ENCODE measurements around the gene DPYSL3. TPM values are rescaled to one million over a fixed set of nuclear protein-coding genes. Genes with fewer than 3 reads are reported as not detected.

Gene DPYSL3
- polyA plus RNA-seq, 6 donors from 2014 or later, result not detected

DNA sequence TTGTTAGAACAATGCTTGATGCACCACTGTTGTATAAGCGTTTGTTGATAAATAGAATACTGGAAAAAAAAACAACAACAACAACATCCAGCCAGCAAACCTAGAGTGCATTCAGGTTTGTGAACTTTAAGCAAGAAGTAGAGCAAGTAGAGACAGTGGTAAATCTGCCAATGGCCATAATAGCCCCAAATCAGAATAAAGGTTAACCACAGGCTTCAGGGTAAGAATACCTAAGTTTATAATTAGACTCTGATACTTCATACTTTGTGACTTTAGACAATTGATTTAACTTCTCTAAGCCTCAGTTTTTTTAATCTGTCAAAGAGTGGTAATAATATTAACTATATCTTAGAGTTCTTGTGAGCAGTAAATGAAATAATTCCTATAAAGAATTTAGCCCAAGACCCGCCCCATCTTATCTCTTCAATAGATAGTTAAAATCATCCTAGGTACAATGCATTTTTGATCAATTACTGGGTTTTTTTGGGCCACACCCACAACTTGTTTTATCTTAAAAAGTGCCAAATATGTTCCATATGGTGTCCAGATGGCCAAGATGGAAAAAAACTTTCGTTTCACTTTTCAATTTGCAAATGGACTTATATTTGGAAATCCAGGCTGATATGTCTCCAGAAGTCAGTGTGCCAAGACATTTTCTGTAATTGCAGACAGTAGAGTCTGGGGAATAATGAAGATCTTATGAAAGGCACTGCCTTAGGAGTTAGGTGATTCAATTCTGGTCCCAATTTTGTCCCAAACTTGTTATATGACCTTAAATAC, 24.5 kb upstream of the DPYSL3 start:
- DNase-seq (no peak), ATAC-seq (ENCODE audit: low read depth in 2 of 2) (no peak)
- no peak overlapping the region for H3K4me3 Mint-ChIP-seq
- H3K4me1 Mint-ChIP-seq, result no peaks in the 10 kb centered on the region
- peaks cover 0 to 5% (median 0%) of the 10 kb centered on the region in 7 donors for H3K9me3 Mint-ChIP-seq
- no peak overlapping the region for H3K27ac Mint-ChIP-seq
- H3K36me3 Mint-ChIP-seq, result no peaks in the 10 kb centered on the region
- peaks cover 8 to 11% (median 10%) of the 10 kb centered on the region in 3 donors for H3K27me3 Mint-ChIP-seq

GRCh38 chr5:147532156-147532555, 22.3 kb upstream of the DPYSL3 start:
- no peak overlapping the region for H3K4me3 Mint-ChIP-seq
- no peaks in the 10 kb centered on the region for H3K36me3 Mint-ChIP-seq
- peaks cover 0 to 7% (median 0%) of the 10 kb centered on the region in 7 donors for H3K9me3 Mint-ChIP-seq
- H3K4me1 Mint-ChIP-seq, result no peaks in the 10 kb centered on the region
- H3K27ac Mint-ChIP-seq, result no peak overlapping the region
- ATAC-seq (ENCODE audit: low read depth in 2 of 2), result no peak
- DNase-seq, result no peak
- H3K27me3 Mint-ChIP-seq, result peaks cover 0 to 5% (median 5%) of the 10 kb centered on the region in 3 donors

DNA sequence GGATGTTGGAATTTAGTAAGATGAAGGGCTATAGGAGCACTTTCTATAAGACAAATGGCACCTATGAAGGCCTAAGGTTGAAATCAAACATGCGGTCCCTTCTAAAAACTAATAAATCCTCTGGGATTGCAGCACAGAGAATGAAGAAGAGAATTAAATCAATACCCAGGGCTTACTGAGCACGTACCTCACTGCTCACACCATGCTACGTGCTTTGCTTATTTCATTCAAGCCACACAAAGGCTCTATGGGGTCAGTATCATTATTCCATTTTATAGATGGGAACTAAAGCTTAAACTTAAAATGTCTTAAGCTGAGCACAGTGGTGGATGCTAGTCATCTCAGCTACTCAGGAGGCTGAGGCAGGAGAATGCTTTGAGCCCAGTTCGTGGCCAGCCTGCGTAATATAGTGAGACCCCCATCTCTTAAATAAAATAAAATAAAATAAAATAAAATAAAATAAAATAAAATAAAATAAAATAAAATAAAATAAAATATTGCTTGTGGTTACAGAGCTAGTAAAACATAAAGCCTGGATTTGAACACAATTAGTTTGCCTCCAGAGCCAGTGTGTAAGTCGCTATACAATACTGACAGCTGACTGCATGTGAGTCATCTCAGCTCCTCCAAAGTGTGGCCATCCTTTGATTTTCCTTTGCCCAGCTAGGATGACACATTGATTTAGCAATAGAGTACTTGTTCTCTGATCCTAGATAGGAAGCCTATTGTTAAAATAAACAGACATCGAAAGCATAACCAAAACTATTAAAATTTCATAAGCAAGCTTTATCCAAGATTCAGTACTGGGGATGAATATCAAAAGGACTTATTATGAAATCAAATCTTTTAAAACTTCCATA, 20.9 kb upstream of the DPYSL3 start:
- DNase-seq (no peak), ATAC-seq (ENCODE audit: low read depth in 2 of 2) (no peak)
- Mint-ChIP-seq H3K27ac (no peak overlapping the region), H3K9me3 (peaks cover 0 to 7% (median 0%) of the 10 kb centered on the region in 7 donors), H3K4me3 (no peak overlapping the region), H3K27me3 (peaks cover 0 to 5% (median 0%) of the 10 kb centered on the region in 3 donors), H3K36me3 (no peaks in the 10 kb centered on the region), H3K4me1 (no peaks in the 10 kb centered on the region)

DNA sequence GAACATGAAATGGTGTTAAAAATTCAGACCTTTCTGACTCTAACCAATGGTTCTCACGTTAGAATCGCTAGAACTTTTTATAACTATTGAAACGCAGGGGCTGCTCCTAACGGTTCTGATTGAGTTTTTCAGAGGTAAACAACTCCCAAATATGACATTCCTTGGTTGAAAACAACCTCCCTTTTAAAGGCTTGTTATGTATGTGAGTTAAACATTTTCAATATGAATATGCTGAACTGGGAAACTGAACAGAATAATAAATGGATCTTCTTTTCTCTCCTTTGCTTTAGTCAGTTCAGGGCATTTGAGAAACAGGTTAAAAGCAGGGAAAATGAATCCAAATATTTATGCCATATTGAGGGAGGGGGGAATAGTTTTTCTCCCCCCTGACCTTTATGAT, 13.2 kb upstream of the DPYSL3 start:
- H3K4me3 Mint-ChIP-seq, result no peak overlapping the region
- ATAC-seq (ENCODE audit: low read depth in 2 of 2) (no peak), DNase-seq (no peak)
- H3K27me3 Mint-ChIP-seq, result peaks cover 5 to 20% (median 13%) of the 10 kb centered on the region in 3 donors
- no peak overlapping the region for H3K27ac Mint-ChIP-seq
- H3K36me3 Mint-ChIP-seq, result no peaks in the 10 kb centered on the region
- H3K9me3 Mint-ChIP-seq, result peaks cover 0 to 7% (median 0%) of the 10 kb centered on the region in 7 donors
- no peaks in the 10 kb centered on the region for H3K4me1 Mint-ChIP-seq

- H3K36me3 Mint-ChIP-seq, result no peaks in the 10 kb centered on the region
- peaks cover 0 to 5% (median 0%) of the 10 kb centered on the region in 7 donors for H3K9me3 Mint-ChIP-seq
- no peak overlapping the region for H3K27ac Mint-ChIP-seq
- no peak for ATAC-seq (ENCODE audit: low read depth in 2 of 2)
- no peak for DNase-seq
- H3K27me3 Mint-ChIP-seq, result peaks cover 5 to 20% (median 13%) of the 10 kb centered on the region in 3 donors
- H3K4me3 Mint-ChIP-seq, result no peak overlapping the region
- no peaks in the 10 kb centered on the region for H3K4me1 Mint-ChIP-seq
Observed at GRCh38 chr5:147522435-147522834, 12.6 kb upstream of the DPYSL3 start.

DNA sequence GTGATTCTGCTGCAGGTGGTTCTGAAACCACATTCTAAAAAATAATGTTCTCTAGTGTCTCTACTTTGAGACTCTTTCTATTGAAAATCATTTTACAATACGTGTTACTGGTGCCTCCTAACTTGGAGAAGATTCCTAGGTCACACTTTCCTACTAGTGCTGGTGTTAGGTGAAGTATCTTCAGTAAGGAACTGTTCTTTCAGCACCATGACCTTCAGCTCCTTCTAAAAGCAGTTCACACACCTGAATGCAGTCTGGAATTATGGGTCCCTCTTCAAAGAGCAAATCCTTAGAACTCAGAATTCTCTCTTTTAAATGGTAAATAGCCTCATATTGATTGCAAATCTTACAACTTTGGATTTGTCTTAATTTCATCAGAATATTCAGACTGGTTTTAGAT, 10.6 kb upstream of the DPYSL3 start:
- no peaks in the 10 kb centered on the region for H3K4me1 Mint-ChIP-seq
- H3K4me3 Mint-ChIP-seq, result no peak overlapping the region
- no peak for ATAC-seq (ENCODE audit: low read depth in 2 of 2)
- H3K36me3 Mint-ChIP-seq, result no peaks in the 10 kb centered on the region
- H3K9me3 Mint-ChIP-seq, result peaks cover 0 to 5% (median 0%) of the 10 kb centered on the region in 7 donors
- peaks cover 5 to 25% (median 13%) of the 10 kb centered on the region in 3 donors for H3K27me3 Mint-ChIP-seq
- DNase-seq, result no peak
- no peak overlapping the region for H3K27ac Mint-ChIP-seq

- Mint-ChIP-seq H3K9me3 (peaks cover 0 to 2% (median 0%) of the 10 kb centered on the region in 7 donors), H3K4me1 (no peaks in the 10 kb centered on the region), H3K27me3 (peaks cover 5 to 21% (median 13%) of the 10 kb centered on the region in 3 donors), H3K36me3 (no peaks in the 10 kb centered on the region), H3K27ac (no peak overlapping the region), H3K4me3 (no peak overlapping the region)
- no peak for DNase-seq
- no peak for ATAC-seq (ENCODE audit: low read depth in 2 of 2)
Observed at GRCh38 chr5:147519380-147519779, 9.5 kb upstream of the DPYSL3 start.

DNA sequence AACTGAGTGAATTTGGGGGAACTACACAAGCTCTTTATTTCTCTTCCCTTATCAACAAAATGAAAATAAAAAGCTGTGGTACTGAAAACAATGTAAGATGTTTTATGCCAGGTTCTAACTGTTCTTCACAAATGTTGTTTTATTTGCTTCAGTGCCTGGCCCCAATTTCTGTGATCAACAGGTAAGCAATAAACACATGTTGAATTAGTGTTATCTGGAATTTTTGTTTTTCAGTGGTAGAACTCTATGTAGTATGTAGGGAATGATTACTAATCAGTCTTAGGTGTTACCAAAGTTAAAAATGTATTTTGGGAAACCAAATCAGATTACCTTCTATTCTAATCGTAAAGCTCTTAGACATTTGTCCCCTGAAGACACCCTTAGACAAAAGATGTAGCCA, 7.5 kb upstream of the DPYSL3 start:
- Mint-ChIP-seq H3K9me3 (peaks cover 0 to 3% (median 0%) of the 10 kb centered on the region in 7 donors), H3K4me3 (no peak overlapping the region), H3K4me1 (no peaks in the 10 kb centered on the region), H3K27ac (no peak overlapping the region), H3K27me3 (peaks cover 5 to 25% (median 12%) of the 10 kb centered on the region in 3 donors), H3K36me3 (no peaks in the 10 kb centered on the region)
- DNase-seq (no peak), ATAC-seq (ENCODE audit: low read depth in 2 of 2) (no peak)

DNA sequence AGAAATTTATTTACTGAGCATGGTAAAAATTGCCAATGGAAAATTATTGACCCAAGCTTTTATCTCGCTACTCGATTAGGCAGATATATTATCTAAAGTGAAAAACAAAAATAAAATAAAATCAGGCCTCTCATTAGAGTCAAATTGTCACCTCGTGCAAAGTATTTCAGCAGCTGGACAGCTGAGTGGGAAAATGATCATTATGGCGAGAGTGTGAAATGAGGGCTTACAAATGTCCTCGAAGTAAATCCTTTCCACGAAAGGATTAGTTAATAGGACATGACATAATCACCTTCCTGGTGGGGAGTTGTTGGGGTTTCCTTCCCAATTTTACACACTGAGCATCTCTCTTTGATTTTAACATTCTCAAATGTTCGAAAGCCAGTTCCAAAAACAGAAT, 5.4 kb upstream of the DPYSL3 start:
- no peak for ATAC-seq (ENCODE audit: low read depth in 2 of 2)
- Mint-ChIP-seq H3K9me3 (peaks cover 0 to 5% (median 3%) of the 10 kb centered on the region in 7 donors), H3K4me3 (no peak overlapping the region), H3K27me3 (peaks cover 12 to 28% (median 24%) of the 10 kb centered on the region in 3 donors), H3K36me3 (no peaks in the 10 kb centered on the region), H3K27ac (no peak overlapping the region), H3K4me1 (peaks cover 2% of the 10 kb centered on the region in 3 donors)
- no peak for DNase-seq

GRCh38 chr5:147512659-147513379, 3.0 kb upstream of the DPYSL3 start:
- Mint-ChIP-seq H3K9me3 (peaks cover 0 to 8% (median 3%) of the 10 kb centered on the region in 7 donors), H3K4me3 (no peak overlapping the region), H3K27me3 (peaks cover 32 to 38% (median 38%) of the 10 kb centered on the region in 3 donors), H3K4me1 (peaks cover 3 to 6% (median 5%) of the 10 kb centered on the region in 3 donors), H3K36me3 (no peaks in the 10 kb centered on the region), H3K27ac (no peak overlapping the region)
- DNase-seq, result no peak
- no peak for ATAC-seq (ENCODE audit: low read depth in 2 of 2)

DNA sequence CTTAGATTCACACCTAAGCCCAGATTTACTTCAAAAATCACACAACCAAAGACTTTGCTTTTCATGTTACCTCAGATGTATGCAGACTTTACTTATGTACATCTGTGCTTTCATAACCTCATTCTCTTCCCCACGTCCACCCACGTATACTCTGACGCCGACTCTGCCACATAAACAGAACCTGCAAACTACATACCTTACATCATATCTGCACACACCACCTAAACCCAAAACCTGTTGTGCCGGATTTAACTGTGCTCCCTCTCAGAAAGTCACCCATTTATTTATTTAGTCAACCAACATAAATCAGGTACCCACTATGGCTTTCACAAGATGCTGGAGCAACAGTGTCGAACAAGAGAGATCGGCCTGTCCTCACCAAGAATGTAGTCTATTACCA, 1.0 kb upstream of the DPYSL3 start:
- Mint-ChIP-seq H3K4me3 (no peak overlapping the region), H3K4me1 (peaks cover 3 to 6% (median 5%) of the 10 kb centered on the region in 3 donors), H3K27ac (no peak overlapping the region), H3K9me3 (peaks cover 0 to 23% (median 5%) of the 10 kb centered on the region in 7 donors), H3K27me3 (peaks cover 43 to 46% (median 44%) of the 10 kb centered on the region in 3 donors), H3K36me3 (no peaks in the 10 kb centered on the region)
- DNase-seq, result no peak
- ATAC-seq (ENCODE audit: low read depth in 2 of 2), result no peak

- H3K36me3 Mint-ChIP-seq, result no peaks in the 10 kb centered on the region
Observed at GRCh38 chr5:147509041-147509709, 693 bp downstream of the DPYSL3 start.

DNA sequence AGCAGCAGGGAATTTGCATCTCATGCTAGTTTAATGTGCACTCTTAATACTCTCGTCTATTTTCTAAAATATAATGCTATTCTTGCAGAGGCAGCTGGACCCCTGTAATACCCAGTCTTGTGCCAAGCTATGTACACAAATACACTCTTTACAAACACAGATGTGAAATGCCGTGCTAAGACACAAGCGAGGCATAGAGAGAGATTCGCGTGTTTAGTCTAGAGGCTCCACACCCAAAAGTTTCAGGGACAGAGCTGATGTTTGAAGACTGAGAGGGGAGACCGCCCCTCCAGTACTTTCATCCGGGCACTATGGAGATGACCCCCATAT, 1.2 kb downstream of the DPYSL3 start:
- Mint-ChIP-seq H3K4me1 (peaks cover 3 to 6% (median 5%) of the 10 kb centered on the region in 3 donors), H3K27me3 (peaks cover 41 to 46% (median 44%) of the 10 kb centered on the region in 3 donors), H3K4me3 (no peak overlapping the region), H3K9me3 (peaks cover 0 to 23% (median 5%) of the 10 kb centered on the region in 7 donors), H3K36me3 (no peaks in the 10 kb centered on the region), H3K27ac (no peak overlapping the region)
- DNase-seq (no peak), ATAC-seq (ENCODE audit: low read depth in 2 of 2) (no peak)

More at GRCh38 chr5:147509041-147509709, 693 bp downstream of the DPYSL3 start:
- ATAC-seq (ENCODE audit: low read depth in 2 of 2), result no peak
- peaks cover 0 to 23% (median 5%) of the 10 kb centered on the region in 7 donors for H3K9me3 Mint-ChIP-seq
- DNase-seq, result no peak
- H3K4me3 Mint-ChIP-seq, result no peak overlapping the region
- no peak overlapping the region for H3K27ac Mint-ChIP-seq
- peaks cover 3 to 6% (median 5%) of the 10 kb centered on the region in 3 donors for H3K4me1 Mint-ChIP-seq
- H3K27me3 Mint-ChIP-seq, result peaks cover 43 to 46% (median 44%) of the 10 kb centered on the region in 3 donors

All from naive B cell (primary cell).